Muscle of arm (tissue), 12 donors: Measurements from ENCODE around the gene CIB4. TPM values are rescaled to one million over a fixed set of nuclear protein-coding genes. Genes with fewer than 3 reads are reported as not detected.
A peak's percentile ranks its signal among the peaks of the same experiment; 100 is the strongest.

ENCODE experiments used
- DNase-seq: peaks from one replicate; pipeline ENCODE4 v3.0.0-alpha.2; 2013
- polyA plus RNA-seq, 12 donors: library from polyadenylated mRNA; unstranded; fragments of 120-200 nt; gene quantifications; one replicate each; pipeline ENCODE4 v1.2.1, GENCODE V29; 2013; ENCODE audit not compliant: insufficient read length in 12 of 12

CIB4 gene
- polyA plus RNA-seq, 12 donors = not detected

DNA sequence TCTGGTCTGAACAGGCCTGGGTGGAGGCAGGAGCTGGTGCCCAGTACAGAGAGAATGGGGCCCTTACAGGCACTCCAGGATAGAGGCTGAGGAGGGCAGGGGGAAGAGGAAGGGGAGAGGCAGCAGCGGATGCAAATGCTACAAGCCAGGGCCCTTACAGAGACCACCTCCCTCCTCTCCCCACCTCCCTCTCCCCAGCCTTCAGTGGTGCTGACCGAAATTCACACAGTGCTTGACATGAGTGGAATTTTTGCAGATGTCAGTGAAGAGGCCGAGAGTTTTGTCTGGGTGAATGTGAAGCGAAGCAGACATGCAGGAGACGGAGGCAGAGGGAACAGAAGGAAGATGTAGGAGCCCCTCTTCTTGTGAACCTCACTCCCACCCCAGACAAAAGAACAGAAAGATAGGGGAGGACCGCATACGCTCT is 31.9 kb downstream of the CIB4 start:
- no peak for DNase-seq

DNA sequence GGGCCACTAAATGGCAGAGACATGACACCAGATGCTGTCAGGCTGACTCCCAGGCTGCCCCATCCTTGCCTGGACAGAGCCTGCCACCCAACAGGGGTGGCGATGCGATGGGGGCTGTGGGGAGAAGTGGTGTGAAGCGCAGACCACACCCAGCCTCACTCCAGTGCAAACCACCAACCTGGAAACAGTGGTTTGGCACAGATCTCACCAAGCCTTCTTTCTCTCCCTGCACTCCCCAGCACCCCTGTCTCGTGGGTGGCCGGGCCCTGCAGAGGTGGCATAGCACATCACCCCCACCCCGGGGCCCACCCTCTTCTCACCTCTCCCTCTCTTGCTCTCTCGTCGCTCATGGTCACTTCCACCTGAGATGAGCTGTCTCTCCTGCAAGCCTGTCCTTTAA is 32.6 kb downstream of the CIB4 start:
- DNase-seq = no peak

DNA sequence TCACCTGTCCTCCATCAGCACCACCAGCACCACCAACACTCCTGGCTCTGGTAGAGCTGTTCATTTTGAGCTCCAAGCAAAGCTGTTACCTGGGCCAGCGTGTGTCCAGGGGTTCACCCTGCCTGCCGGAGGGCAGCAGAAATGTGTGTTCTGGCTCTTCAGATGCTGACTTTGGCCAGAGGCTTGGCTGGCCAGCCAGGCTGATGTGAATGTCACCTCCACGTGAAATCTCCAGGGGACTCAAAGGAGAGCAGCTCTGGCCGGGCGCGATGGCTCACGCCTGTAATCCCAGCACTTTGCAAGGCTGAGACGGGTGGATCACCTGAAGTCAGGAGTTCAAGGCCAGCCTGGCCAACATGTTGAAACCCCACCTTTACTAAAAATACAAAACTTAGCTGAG is 33.5 kb downstream of the CIB4 start:
- DNase-seq = no peak

DNA sequence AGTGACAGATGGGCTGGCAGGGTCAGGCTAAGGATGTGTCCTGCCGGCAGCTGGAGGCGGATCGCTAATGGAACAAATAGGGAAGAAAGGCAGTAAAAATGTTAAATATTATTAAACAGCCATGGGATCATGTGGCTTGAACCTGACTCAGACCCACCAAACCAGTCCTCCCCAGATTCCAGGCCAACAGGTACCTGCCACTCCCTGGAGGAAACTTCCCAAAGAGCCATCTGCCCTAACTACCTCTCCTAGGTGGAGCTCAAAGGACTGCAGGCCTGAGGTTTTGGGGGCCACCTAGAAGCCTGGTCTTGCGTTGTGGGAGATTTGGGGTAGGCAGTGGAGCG is 34.3 kb downstream of the CIB4 start:
- DNase-seq = no peak

DNA sequence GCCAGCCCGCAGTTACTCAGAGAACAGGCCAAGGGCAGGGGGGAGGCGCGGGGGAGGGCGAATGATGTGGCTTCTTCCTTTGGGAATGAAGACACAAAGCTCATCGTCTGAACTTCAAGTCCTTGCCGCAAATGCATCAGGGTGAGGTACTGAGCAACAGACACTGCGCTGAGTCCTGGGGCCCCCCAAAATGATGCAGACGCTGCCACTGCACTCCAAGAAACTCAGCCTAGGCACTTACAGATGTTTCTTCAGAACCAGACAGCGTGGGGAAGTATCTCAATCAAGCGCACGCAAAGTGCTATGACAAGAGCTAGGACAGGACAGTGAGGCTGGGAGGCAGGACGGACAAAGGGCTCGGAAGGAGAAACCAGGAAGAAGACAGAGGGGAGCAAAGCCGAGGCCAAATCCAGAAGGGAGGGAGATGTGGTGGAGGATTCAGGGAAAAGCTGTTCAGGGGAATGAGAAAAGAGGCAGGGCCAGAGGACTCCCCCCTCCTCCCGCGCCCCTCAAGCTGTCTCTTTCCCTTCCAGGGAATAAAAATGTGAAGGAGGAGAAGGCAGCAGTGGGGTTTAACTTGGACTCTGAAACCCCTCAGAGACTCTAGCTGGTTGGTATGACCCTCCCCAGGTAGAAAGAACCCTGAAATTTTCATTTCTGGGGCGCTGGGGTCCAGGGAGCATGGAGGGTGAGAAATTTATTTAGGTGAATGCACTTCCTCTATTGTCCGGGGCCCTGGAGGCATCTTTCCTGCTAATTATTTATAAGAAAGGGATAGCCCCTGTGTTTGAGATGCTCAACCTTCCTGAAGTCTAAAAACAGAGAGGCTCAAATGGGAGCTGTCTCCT is 34.9 kb downstream of the CIB4 start:
- DNase-seq = no peak

DNA sequence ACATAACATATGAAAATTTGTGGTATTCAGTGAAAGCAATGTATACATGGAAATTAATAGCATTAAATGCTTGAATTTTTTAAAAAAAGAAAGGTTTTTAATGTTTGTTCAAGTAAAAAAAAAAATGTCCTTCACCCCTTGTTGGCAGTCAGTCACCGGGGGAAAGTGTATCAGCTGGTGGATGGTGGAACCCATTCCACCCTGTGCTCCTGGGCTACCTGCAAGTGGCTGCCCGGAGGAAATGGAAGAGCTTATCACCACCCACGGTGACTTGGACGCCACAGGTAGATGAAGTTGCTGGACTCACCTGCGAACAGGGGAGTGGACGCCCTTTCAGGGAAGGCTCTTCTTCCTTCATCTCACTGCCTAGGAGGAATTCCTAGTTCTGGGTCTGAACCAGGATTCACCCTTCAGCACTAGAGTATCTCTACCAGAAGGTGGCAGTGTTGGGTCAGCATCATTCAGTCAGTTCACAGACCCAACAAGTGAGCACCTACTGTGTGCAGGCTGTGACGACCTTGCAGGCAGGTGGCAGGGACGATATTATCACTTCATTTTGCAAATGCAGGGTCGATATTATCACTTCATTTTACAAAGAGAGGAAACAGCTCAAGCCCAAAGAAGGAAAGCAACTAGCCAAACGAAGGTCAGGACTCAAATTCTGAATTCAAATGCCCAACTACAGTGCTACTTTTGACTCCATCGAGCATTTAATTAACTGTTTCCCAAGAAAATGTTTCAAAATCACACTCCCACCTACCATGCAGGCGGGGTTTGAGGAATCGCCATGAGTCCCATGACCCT is 35.8 kb downstream of the CIB4 start:
- DNase-seq = peak; percentile 45

DNA sequence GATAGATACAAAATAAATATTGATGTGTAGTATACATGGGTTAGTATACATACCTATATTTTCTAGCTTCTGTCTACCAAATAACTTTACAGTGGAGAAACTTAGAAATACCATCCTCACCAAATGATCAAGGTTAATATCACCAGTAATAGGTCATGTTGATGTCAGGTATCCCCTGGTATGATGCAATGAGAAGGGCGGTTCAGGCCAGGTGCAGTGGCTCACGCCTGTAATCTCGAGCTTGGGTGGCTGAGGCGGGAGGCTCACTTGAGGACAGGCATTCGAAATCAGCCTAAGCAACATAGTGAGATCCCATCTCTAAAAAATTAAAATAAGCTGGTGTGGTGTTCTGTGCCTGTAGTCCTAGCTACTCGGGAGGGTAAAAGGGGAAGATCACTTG is 38.6 kb downstream of the CIB4 start:
- DNase-seq = no peak

DNA sequence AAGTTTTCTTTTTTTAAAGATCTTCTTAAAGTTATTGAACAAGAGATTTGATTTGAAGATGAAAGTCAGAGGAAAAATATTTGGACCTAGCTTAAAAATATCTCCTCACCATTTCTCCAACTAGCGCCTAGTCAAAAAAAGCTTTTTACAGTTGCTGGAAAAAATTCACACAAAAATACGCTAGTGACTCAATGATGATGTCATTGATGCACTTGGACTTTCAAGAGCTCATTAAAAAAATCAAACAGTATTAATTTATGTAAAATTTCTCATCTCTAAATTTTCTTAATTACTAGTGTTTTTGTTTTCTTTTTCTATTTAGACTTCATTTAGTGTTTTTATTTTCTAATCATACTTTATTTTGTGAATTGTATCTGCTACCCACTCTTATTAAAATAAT is 41.8 kb downstream of the CIB4 start:
- DNase-seq = no peak

DNA sequence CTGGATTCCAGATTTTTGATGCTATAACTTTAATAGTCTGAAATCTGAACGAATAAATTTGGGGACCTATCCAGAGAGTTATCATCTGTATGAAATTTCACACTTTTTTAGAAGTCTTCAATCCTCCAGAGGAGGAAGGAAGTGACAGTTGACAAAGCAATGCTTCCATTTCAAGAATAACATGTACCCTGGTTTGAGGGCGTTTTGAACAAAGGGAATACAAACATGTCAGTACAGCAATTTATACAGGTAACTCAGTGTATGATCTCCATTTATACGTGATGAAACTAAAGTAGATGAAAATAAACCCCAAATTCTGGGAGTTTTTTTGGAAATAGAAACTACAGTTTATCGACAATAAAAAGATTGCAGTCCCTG is 42.2 kb downstream of the CIB4 start:
- DNase-seq = no peak

DNA sequence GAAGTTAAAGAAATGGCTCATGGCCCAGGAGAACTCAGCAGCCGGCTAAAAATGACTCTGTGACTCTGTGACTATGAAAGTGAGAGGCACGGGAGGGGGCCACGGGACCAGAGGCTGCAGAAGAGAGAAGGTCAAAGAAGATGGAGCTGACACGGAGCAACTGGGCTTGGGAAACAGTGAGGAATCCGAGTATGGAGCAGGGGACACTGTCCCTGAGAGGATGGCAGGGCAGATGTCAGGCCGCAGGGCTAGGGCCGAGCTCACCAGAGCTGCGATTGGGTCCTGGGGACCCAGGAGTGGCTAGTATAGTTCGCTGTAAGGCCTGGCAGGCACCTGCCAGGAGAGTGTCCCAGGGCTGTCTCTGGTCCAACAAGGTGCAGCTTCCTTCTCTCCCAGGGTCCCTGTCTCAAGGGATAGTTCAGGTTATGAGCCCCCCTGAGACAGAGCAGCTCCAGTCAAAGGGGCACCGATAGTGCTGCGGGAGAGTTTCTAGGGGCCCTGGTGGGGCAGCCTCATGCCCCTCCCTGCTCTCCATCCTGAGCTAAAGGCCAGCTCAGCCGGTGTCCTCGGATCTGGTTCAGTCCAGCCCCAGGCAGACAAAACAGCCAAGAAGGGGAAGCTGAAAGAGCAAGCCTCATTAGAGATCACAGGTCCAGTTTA is 42.7 kb downstream of the CIB4 start:
- DNase-seq = no peak

DNA sequence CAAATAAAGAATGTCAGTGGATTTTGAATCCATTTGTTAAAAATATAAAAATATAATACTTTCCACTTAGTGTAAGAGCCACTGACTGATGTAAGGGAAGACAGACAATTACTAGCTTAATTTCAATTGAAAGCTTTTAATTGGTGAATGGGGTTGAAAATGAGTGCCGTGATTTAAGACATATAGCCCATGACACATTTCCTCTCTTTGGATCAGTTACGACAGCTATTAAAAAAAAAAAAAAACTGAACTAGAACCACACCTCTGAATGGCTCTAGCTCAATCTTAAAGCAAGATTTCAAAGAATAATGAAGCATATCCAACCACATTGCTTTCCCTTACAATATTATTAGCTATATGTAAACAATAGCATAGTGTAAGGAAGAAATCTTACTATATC is 44.0 kb downstream of the CIB4 start:
- DNase-seq = no peak

DNA sequence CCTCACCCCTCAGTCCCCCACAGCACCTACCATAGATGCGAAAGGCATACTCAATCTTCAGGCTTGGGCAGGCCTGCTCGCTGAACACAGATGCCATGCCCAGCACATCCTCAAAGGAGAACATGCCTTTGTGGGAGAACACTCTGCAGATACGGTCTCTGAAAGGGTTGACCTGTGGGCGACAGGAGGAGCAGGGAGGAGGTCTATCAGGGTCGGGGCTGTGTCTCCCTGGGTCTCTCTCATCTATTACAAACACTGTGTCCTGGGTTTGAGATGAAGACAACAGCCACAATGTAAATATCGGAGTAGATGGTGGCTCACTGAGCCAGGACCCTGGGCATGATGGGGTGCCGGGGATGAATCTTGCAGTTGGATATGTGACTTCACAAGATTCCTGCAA is 46.0 kb downstream of the CIB4 start:
- no peak for DNase-seq

DNA sequence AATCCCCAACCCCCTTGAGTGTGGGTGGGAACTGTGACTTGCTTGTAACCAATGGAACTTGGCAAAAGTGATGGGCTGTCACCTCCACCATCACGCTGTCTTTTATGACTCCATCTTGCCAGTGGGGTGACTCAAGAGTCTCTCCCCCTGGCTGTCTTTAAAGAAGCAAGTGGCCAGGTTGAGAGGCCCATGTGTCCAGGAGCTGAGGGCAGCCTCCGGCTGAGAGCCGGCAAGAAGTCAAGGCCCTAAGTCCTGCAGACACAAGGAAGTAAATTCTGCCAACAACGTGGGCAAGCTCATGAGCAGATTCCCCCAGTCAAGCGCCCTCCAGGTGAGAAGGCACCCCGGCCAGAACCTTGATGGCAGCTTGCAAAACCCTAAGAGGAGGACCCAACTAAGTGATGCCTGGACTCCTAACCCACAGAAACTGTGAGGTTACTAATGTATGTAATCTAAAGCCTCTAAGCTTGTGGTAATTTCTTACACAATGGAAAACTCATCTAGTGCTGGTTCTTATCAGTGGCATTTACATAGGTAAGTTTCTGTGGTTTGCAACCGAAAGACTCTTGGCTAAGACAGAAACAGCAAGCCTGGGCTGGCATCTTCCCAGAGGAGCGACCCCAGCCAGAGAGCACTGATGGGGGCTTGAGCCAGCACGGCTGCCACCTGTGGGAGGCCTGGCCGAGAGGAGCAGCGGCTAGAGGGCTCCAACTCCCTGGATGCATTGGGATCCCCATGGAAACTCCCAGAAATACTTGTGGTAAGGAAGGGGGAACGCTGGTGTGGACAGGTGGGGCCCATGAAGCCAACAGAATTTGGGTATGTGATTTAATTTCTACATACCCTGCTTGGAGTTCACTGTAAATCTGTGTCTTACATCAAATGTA is 49.3 kb downstream of the CIB4 start:
- no peak for DNase-seq

DNA sequence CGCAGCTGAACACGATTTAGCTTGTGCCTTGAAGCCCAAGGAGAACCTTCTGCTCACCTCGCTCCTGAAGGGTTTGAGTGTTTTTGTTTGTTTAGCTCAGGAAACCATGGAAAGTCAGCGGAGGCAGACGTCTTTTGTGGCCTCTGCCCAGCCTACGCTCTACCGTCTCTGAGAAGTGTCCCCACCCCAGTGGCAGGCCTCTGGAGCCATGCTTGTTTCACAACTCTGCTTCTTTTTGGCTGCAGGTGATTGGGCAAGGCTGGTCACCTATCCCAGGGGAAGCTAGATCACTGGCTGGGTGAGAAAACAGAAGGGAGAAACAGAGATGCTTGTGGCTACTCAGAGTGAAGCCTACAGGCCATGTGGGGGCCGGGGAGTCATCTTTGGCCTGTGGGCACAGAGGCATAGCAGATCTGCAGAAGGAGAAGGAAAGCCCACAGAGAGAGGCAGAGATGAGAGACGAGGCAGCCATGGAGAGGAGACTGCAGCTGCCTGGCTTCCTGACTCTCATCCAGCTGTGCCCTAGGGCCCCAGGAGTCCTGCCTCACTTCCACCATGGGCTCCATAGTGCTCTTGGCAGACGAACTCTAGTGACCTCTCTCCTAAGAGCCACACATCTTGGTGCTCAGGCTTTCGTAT is 50.1 kb downstream of the CIB4 start:
- no peak for DNase-seq

DNA sequence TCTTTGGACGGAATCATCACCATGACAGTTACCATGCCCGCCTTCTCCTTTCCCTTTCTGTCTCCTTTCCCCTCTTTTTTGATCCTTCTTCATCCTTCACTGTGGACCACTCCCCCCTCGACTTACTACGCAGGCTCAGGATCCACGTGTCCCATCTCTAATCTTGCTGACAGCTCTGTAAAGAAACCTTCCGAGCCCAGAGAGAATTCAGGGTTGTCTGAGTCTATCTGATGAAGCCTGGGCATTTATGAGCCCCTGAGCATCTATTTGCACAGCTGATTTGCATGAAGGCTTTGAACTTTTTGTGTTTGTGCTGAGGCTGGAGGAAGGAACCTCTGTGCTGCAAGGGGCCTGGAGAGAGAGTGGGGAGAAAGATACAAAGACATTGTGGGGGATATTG is 50.7 kb downstream of the CIB4 start:
- no peak for DNase-seq

DNA sequence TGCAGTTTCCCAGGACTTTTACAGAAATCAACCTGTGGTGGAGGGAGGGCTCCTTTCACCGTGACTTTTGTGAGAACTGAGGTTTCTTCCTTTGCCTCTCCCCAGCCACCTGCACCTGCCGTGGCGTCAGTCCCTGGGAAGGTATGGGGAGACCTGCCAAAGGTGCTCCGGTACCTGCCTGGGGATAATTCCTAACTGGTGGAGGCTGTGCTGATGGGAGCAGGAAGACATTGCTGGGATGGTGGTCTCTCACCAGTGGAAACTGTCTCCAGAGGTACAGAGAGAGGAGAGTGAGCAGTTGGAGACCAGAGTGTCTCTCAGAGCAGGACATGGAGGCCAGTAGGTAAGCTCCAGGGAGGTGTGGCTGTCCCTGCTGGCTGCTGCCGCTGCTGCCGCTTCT is 52.6 kb downstream of the CIB4 start:
- DNase-seq = no peak

DNA sequence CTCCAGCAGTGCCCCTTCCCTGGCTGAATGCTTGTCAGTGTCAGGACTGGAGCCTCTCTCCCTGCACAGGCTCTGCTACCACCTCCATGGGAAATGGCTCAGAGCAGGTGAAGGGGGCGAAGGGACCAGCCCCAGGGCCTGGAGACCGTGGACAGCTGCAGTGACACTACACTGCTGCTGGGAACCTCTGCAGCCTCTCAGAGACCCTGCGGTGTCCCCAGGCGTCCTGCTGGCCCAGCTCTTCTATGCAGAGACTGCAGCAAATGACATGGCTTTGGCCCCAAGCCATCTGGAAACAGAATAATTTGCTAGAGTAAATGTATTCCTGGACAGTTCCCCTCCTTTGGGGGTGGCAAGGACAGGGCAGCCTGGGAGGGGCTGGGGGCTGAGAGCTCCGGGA is 53.2 kb downstream of the CIB4 start:
- no peak for DNase-seq

DNA sequence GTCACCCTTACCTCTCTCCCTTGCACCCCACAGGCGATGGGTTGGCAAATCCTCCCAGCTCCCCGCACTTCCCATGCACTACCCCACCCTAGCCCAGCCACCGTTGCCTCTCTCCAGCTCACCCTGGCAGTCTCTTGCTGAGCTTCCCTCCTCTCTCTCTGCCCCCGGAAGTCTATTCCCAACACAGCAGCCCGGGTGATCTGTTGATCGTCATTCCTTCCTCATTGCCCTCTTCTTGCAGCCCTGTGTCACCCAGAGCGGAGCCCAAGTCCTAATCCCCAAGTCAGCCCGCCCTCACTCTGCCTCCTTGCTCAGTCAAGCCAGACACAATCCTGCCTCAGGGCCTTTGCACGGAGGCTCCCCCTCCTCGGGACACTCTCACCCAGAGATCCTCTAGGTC is 55.2 kb downstream of the CIB4 start:
- DNase-seq = no peak

DNA sequence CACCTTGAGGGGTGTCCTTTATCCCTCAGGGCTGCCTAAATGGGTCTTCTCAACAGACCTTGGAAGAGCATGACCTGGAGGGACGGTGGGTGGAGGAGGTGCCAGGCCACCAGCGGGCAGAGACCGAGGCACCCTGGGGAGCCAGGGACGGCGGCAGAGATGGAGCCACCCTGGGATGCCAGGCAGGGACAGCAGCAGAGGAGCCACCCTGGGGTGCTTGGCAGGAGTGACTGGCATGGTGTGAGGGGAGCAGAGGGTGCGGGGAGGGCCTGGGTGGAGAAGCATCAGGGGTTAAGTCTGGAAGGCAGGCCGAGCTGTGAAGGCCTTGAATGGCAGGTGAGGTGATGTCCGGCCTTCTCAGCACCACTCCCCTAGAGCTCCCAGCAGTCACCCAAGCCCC is 56.1 kb downstream of the CIB4 start:
- DNase-seq = no peak

DNA sequence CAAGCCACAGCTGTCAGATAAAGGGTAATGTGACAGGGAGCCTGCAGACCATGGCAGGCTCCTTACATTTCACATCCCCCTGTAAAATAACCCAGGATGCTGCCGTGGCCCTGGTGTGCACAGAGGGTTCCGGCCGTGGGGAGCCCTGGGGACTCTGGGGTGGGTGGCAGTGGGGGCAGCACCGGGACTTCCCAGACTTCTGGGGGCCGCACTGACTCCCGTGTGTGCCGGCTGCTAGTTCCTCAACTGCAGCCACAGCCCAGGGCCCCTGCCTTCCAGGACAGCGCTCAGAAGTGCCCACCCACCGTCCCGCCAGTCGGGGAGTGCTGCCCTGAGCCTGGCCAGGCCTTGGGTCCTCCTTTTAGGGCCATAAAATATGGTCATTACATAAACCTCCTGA is 56.5 kb downstream of the CIB4 start:
- DNase-seq = no peak

DNA sequence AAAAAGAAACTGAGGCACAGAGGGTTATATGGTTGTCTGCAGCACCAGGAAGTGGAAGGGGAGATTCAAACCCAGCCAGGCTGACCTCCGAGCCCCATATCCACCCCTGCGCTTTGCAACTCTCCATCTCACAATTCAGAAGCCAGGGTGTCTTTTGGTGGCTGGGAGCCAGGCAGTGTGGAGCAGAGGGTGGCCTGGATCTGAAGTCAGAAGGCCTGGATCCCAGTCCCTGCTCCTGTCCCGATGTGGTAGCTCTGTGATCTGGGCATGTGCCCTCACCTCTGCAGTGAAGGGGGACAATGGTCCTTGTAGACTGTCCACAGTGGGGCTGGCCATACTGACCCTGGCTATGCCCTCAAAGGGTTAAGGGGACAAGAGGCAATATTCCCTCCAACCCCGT is 57.0 kb downstream of the CIB4 start:
- no peak for DNase-seq
